Measurements from ENCODE around the gene CMSS1.

Gene CMSS1

DNA sequence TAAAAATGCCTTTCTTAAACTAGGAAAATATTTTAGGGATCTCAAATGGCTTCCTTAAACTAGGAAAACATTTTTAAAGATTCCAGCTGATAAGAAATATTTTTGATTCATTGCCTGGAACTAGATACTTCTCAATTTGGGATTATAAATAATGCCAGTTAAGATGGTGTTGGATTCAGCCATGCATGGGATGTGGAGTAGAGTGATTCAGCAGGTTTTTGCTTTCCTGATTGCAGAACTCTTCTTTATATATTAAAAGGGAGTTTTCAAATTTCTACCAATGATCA, 281.1 kb downstream of the CMSS1 start:
- H3K4me1 Mint-ChIP-seq: peaks cover 7 to 15% of the 10 kb centered on the region in 2 donors
- no peak for DNase-seq
- H3K4me3 Mint-ChIP-seq: no peak overlapping the region
- no peaks in the 10 kb centered on the region for H3K27me3 Mint-ChIP-seq
- peaks cover 2 to 4% of the 10 kb centered on the region in 2 donors for H3K9me3 Mint-ChIP-seq
- ATAC-seq (replicated peaks): no peak
- H3K36me3 Mint-ChIP-seq: peaks cover 21% of the 10 kb centered on the region in 2 donors
- no peak overlapping the region for H3K27ac Mint-ChIP-seq

- ATAC-seq (replicated peaks): no peak
- no peak overlapping the region for H3K27ac Mint-ChIP-seq
Observed at GRCh38 chr3:100099621-100100020, 282.0 kb downstream of the CMSS1 start.

DNA sequence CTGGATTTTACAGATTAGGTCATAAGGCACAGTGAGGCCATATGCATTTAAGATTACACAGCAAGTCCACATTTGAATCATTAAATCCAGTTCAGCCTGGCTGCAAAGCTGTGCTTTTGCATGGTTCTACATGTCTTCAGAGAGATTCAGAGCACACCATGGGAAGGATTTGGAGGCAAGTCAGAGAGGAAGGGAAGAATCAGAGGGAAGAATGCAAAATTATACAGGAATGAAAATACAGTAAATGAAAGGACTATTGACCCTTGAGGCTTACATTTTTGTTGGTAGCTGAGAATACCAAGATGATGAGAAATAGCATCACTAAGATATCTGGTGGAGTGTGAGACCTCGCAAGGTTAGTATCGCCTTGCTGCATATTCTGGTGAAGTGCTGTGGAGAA, 282.8 kb downstream of the CMSS1 start:
- Mint-ChIP-seq H3K27me3 (no peaks in the 10 kb centered on the region), H3K4me1 (peaks cover 16 to 32% of the 10 kb centered on the region in 2 donors), H3K36me3 (peaks cover 21% of the 10 kb centered on the region in 2 donors), H3K27ac (no peak overlapping the region), H3K9me3 (peaks cover 2 to 4% of the 10 kb centered on the region in 2 donors), H3K4me3 (no peak overlapping the region)
- DNase-seq (no peak), ATAC-seq (replicated peaks) (no peak)

More at GRCh38 chr3:100099621-100100020, 282.0 kb downstream of the CMSS1 start:
- H3K4me3 Mint-ChIP-seq: no peak overlapping the region
- H3K27me3 Mint-ChIP-seq: no peaks in the 10 kb centered on the region
- peaks cover 21% of the 10 kb centered on the region in 2 donors for H3K36me3 Mint-ChIP-seq
- peaks cover 2 to 4% of the 10 kb centered on the region in 2 donors for H3K9me3 Mint-ChIP-seq
- peaks cover 11 to 24% of the 10 kb centered on the region in 2 donors for H3K4me1 Mint-ChIP-seq
- DNase-seq: no peak

DNA sequence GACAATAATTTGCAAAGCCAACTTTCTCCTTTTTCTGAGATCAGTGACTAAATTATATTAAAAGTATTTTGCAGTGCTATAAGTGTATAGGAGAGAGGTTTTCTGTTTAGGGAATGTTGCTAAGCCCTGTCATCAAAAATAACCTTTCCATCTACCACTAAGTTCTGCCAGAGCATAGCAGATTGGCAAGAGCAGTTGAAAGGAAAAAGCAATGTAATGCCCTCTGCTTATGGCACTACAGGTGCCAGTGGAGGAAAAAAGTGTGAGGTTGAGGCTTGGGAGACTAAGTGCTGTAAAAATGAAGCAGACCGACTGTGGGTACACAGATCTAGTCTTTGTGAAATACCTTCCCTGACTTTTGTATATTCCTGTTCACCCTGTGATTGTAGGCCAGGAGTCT, 285.1 kb downstream of the CMSS1 start:
- peaks cover 15 to 16% of the 10 kb centered on the region in 2 donors for H3K36me3 Mint-ChIP-seq
- H3K27me3 Mint-ChIP-seq: no peaks in the 10 kb centered on the region
- no peak for ATAC-seq (replicated peaks)
- no peak overlapping the region for H3K27ac Mint-ChIP-seq
- no peak overlapping the region for H3K4me3 Mint-ChIP-seq
- peaks cover 17 to 38% of the 10 kb centered on the region in 2 donors for H3K4me1 Mint-ChIP-seq
- H3K9me3 Mint-ChIP-seq: peaks cover 2 to 4% of the 10 kb centered on the region in 2 donors
- no peak for DNase-seq

DNA sequence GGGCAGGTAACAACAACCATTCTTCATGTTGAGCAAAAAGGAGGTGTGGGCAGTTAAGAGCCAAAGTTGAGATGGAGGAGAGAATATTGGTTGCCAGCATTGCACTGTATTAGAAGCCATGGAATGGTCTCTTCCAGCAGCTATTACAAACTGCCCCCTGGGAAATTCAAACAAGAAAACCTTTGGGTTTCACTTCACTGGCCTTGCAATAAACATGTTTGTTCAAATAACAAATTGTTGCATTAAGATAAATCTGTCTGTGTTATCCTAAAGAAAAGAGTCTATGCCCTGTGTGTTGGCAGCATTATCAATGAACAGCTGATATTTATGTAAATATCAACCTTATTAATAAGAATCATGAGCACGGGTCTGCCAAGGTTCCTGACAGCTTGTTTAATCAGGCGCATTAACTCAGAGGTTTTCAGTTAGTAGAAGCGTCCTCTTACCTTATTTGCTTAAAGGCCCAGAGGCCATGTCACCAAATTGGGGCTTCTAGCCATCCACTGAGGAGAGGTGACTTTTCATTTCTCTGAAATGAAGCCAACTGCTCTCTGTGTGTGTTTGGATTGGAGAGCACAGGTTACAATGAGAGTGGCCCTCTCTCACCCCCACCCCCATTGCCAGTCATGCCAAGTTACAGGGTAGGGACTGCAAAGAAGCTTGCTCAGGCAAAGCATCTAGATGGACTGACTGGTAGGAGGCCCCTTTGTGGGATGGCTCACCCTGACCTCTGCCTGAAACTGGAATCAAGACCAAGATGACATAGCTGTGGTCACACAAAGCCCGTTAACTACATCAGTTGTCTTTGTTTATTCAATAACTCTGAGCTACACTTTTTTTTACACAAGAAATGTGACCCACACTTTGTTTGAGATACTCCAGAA, 286.1 kb downstream of the CMSS1 start:
- DNase-seq: no peak
- H3K9me3 Mint-ChIP-seq: peaks cover 2 to 4% of the 10 kb centered on the region in 2 donors
- peak overlapping the region; percentile 42 for H3K27ac Mint-ChIP-seq
- ATAC-seq (replicated peaks): peak; percentile 79 to 86
- peaks cover 17 to 38% of the 10 kb centered on the region in 2 donors for H3K4me1 Mint-ChIP-seq
- H3K4me3 Mint-ChIP-seq: no peak overlapping the region
- no peaks in the 10 kb centered on the region for H3K27me3 Mint-ChIP-seq
- peaks cover 15 to 16% of the 10 kb centered on the region in 2 donors for H3K36me3 Mint-ChIP-seq

GRCh38 chr3:100104442-100104798, 286.8 kb downstream of the CMSS1 start:
- ATAC-seq (replicated peaks): no peak
- no peaks in the 10 kb centered on the region for H3K27me3 Mint-ChIP-seq
- H3K36me3 Mint-ChIP-seq: peaks cover 15 to 16% of the 10 kb centered on the region in 2 donors
- H3K27ac Mint-ChIP-seq: no peak overlapping the region
- peaks cover 17 to 38% of the 10 kb centered on the region in 2 donors for H3K4me1 Mint-ChIP-seq
- no peak for DNase-seq
- H3K4me3 Mint-ChIP-seq: no peak overlapping the region
- peaks cover 2 to 4% of the 10 kb centered on the region in 2 donors for H3K9me3 Mint-ChIP-seq

GRCh38 chr3:100104817-100105413, 287.3 kb downstream of the CMSS1 start:
- Mint-ChIP-seq H3K4me1 (peaks cover 17 to 38% of the 10 kb centered on the region in 2 donors), H3K27me3 (no peaks in the 10 kb centered on the region), H3K9me3 (peaks cover 2 to 4% of the 10 kb centered on the region in 2 donors), H3K36me3 (peaks cover 12 to 16% of the 10 kb centered on the region in 2 donors), H3K4me3 (no peak overlapping the region), H3K27ac (peak overlapping the region; percentile 16)
- DNase-seq (no peak), ATAC-seq (replicated peaks) (no peak)

DNA sequence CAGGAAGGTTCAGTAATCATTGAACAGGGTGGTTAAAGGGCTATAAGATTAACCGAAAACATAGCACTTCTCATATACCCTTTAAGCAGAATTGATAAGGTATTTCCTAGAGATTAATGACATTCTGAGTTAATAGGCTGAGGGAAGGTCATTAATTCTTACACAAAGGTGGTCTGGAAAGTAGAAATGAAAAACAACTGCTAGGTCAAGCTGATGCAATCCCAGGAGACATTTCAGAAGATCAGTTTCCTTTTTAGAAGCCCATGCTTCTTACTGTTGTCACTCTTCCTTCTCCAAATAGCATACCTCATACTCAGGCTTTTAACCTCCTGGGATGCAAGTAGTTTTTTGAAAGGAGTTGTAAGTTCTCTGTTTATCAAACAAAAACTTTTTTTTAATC, 287.8 kb downstream of the CMSS1 start:
- peak overlapping the region in 1 of 2 donors; percentile 36 for H3K4me3 Mint-ChIP-seq
- DNase-seq (no peak), ATAC-seq (replicated peaks) (peak; percentile 54 to 58)
- H3K4me1 Mint-ChIP-seq: peaks cover 17 to 38% of the 10 kb centered on the region in 2 donors
- H3K9me3 Mint-ChIP-seq: peaks cover 2 to 4% of the 10 kb centered on the region in 2 donors
- peaks cover 12 to 13% of the 10 kb centered on the region in 2 donors for H3K36me3 Mint-ChIP-seq
- H3K27me3 Mint-ChIP-seq: no peaks in the 10 kb centered on the region
- H3K27ac Mint-ChIP-seq: peak overlapping the region; percentile 75

- Mint-ChIP-seq H3K4me3 (no peak overlapping the region), H3K36me3 (peaks cover 8 to 9% of the 10 kb centered on the region in 2 donors), H3K27me3 (no peaks in the 10 kb centered on the region), H3K27ac (no peak overlapping the region), H3K9me3 (peaks cover 1 to 2% of the 10 kb centered on the region in 2 donors), H3K4me1 (peaks cover 17 to 38% of the 10 kb centered on the region in 2 donors)
- ATAC-seq (replicated peaks) (no peak), DNase-seq (no peak)
Observed at GRCh38 chr3:100106094-100106493, 288.4 kb downstream of the CMSS1 start.

- no peak for ATAC-seq (replicated peaks)
- H3K27ac Mint-ChIP-seq: no peak overlapping the region
Observed at GRCh38 chr3:100106531-100107141, 289.0 kb downstream of the CMSS1 start.

DNA sequence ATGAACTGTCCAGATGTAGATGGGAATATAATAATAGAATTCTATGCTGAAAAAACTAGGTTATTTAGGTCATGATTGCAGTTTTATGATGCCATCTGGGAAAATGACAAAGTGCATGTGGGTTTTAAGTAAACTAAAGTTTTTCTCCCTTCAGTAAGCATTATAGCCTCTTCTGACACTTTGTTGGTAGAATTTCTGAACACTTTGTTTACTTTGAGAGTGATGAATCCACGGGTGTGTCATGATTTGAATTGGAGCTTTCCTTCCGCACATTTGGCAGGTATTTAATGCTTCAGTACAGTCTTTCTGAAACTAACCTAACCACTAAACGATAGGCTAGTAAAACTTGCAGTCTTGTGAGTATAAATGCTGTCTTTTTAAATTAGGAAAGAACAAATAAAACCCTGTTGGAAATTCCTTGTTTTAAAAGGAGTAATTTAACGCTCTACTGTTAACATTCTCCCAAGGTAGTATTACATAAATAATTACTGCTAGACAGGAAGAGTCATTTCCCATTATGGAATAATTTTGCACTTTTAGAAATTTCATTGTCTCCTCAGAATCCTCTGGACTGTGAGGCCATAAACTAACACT, 289.7 kb downstream of the CMSS1 start:
- Mint-ChIP-seq H3K4me1 (peaks cover 17 to 38% of the 10 kb centered on the region in 2 donors), H3K27ac (no peak overlapping the region), H3K36me3 (peaks cover 6% of the 10 kb centered on the region in 2 donors), H3K27me3 (no peaks in the 10 kb centered on the region), H3K4me3 (no peak overlapping the region), H3K9me3 (no peaks in the 10 kb centered on the region)
- DNase-seq: no peak
- no peak for ATAC-seq (replicated peaks)

More at GRCh38 chr3:100106531-100107141, 289.0 kb downstream of the CMSS1 start:
- Mint-ChIP-seq H3K36me3 (peaks cover 6% of the 10 kb centered on the region in 2 donors), H3K4me3 (no peak overlapping the region), H3K27me3 (no peaks in the 10 kb centered on the region), H3K4me1 (peaks cover 17 to 38% of the 10 kb centered on the region in 2 donors), H3K9me3 (no peaks in the 10 kb centered on the region)
- no peak for DNase-seq

GRCh38 chr3:100108464-100109079, 290.9 kb downstream of the CMSS1 start:
- H3K4me1 Mint-ChIP-seq: peaks cover 10 to 29% of the 10 kb centered on the region in 2 donors

GRCh38 chr3:100110162-100110561, 292.5 kb downstream of the CMSS1 start:
- Mint-ChIP-seq H3K4me3 (no peak overlapping the region), H3K36me3 (peaks cover 2 to 9% of the 10 kb centered on the region in 2 donors), H3K27me3 (no peaks in the 10 kb centered on the region), H3K4me1 (peaks cover 4 to 14% of the 10 kb centered on the region in 2 donors), H3K9me3 (no peaks in the 10 kb centered on the region), H3K27ac (no peak overlapping the region)
- ATAC-seq (replicated peaks) (no peak), DNase-seq (no peak)

More at GRCh38 chr3:100108464-100109079, 290.9 kb downstream of the CMSS1 start:
- ATAC-seq (replicated peaks) (no peak), DNase-seq (no peak)
- Mint-ChIP-seq H3K4me3 (no peak overlapping the region), H3K27me3 (no peaks in the 10 kb centered on the region), H3K27ac (no peak overlapping the region), H3K9me3 (no peaks in the 10 kb centered on the region), H3K36me3 (peaks cover 0 to 2% of the 10 kb centered on the region in 2 donors)

DNA sequence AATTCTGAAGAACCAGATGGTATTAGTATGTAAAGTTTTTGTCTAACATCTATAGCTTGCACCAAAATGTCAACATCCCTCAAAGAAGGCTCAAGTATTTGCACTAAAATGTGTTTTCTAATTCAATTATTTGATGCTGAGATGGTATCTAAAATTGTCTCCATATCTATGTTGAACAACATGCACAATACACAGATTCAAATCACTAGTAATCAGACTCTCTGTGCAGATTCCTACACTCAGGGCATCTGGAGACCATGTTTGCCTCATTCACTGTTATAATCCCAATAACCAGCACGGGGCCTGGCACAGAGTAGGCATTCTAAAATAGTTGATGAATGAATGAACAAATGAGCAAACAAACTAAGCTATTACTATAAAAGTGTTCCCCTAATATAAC, 294.1 kb downstream of the CMSS1 start:
- peaks cover 0 to 5% of the 10 kb centered on the region in 2 donors for H3K4me1 Mint-ChIP-seq
- H3K27ac Mint-ChIP-seq: no peak overlapping the region
- DNase-seq (no peak), ATAC-seq (replicated peaks) (no peak)
- no peak overlapping the region for H3K4me3 Mint-ChIP-seq
- no peaks in the 10 kb centered on the region for H3K27me3 Mint-ChIP-seq
- no peaks in the 10 kb centered on the region for H3K9me3 Mint-ChIP-seq
- H3K36me3 Mint-ChIP-seq: peaks cover 2 to 17% of the 10 kb centered on the region in 2 donors

All from stimulated activated naive B cell treated with anti-CD40 and anti-IgM and Interleukin-4, amounts not matched to agents 10 μg/mL and 1 μg/mL and 100 μg/mL, for 72 hours (primary cell).